MM.1S (cell line): ENCODE data around the gene GARNL3.

ENCODE experiments used
- CTCF ChIP-seq: fragments of 300-600 bp; sonication (generic); IDR thresholded peaks from 2 replicates; pipeline ENCODE4 v1.5.1; 2016; ENCODE audit warnings: antibody characterized with exemption, low read length, mixed read lengths
- EZH2 ChIP-seq: fragments of 300-600 bp; sonication (generic); optimal IDR thresholded peaks from 2 replicates; pipeline ENCODE3; 2017; ENCODE audit warnings: low read depth, mild to moderate bottlenecking, antibody characterized with exemption, low read length, mixed read lengths

- TF ChIP-seq CTCF, result no peak
- TF ChIP-seq EZH2, result no peak
Observed at GRCh38 chr9:127423934-127424675, 159.5 kb downstream of the GARNL3 start, which contains the start of gene ZNF79.
